ENCODE data around the gene DHRS4. TPM values are rescaled to one million over a fixed set of nuclear protein-coding genes. Genes with fewer than 3 reads are reported as not detected.

The DHRS4 gene
- total and polyA plus RNA-seq, 9 of the 15 experiments (the other 6 are each of a cell fraction or from before 2014, with no cell fraction given) = 0.51 to 35.9 (median 10.1) TPM

- TF ChIP-seq GTF3C2 (IDR thresholded peaks at IDR 0.05; ENCODE audit: borderline replicate concordance, extremely low read depth, insufficient read length) (no peak), MGA (IDR thresholded peaks at IDR 0.05) (0 out of 2 replicates have a peak, but pooled peaks have one; percentile 14), SP1 (CRISPR knock-in tag; IDR thresholded peaks at IDR 0.05) (no peak), FOXK2 (conservative IDR thresholded peaks at IDR 0.05 in 1 of 2, IDR thresholded peaks at IDR 0.05 in 1 of 2; ENCODE audit: low read depth in 2 of 2) (no peak), HDAC3 (IDR thresholded peaks at IDR 0.05; ENCODE audit: borderline replicate concordance, partially characterized antibody) (no peak), PRMT5 (CRISPR knock-in tag; IDR thresholded peaks at IDR 0.05) (no peak), ZFP30 (CRISPR knock-in tag; IDR thresholded peaks at IDR 0.05; ENCODE audit: borderline replicate concordance) (no peak), TSHZ1 (CRISPR knock-in tag; IDR thresholded peaks at IDR 0.05) (peak; percentile 91)
These were observed 13.8 kb upstream of the DHRS4 start (continued) for GRCh38 chr14:23939607-23940326.
